Brain microvascular endothelial cell (primary cell): Measurements from ENCODE around the gene CDH22.

Source experiments
- DNase-seq: peaks from one replicate; pipeline ENCODE4 v3.0.0-alpha.2; 2020
- H3K27ac ChIP-seq: fragments of 250-450 bp; sonication (Bioruptor Pico); 2 replicates; pipeline ENCODE4 v1.5.1; 2020; ENCODE audit warnings: mild to moderate bottlenecking, moderate library complexity
- H3K27me3 ChIP-seq: fragments of 250-450 bp; sonication (Bioruptor Pico); replicated peaks from 2 replicates; pipeline ENCODE4 v1.5.1; 2020; ENCODE audit warnings: mild to moderate bottlenecking
- H3K36me3 ChIP-seq: fragments of 250-450 bp; sonication (Bioruptor Pico); replicated peaks from 2 replicates; pipeline ENCODE4 v1.5.1; 2020; ENCODE audit warnings: mild to moderate bottlenecking
- H3K4me3 ChIP-seq: 2 replicates; pipeline ENCODE4 v1.5.1; 2011; ENCODE audit warnings: low read depth, mild to moderate bottlenecking, control low read depth, low read length, moderate library complexity
- CTCF ChIP-seq: IDR thresholded peaks from 2 replicates; pipeline ENCODE4 v1.5.1; 2011; ENCODE audit warnings: low read depth, mild to moderate bottlenecking, moderate library complexity, low read length, control low read depth, inconsistent platforms; ENCODE audit errors: missing control alignments
- in situ Hi-C: cut with HindIII; loops from 2 replicates; pipeline ENCODE4 v1.10.0; 2017; ENCODE audit warnings: low sequenced_read_pairs, low pct_ligation_motif_present

CDH22 gene

GRCh38 chr20:46214824-46215488, 93.3 kb downstream of the CDH22 start:
- Histone ChIP-seq H3K4me3 (no peak overlapping the region), H3K36me3 (no peaks in the 10 kb centered on the region), H3K27me3 (peaks cover 39% of the 10 kb centered on the region), H3K27ac (no peak overlapping the region)
- in situ Hi-C loops, result no loop called here
- DNase-seq, result no peak
- no peak for TF ChIP-seq CTCF

- no peak for TF ChIP-seq CTCF
- no peak for DNase-seq
- Histone ChIP-seq H3K27ac (no peak overlapping the region), H3K27me3 (peaks cover 38% of the 10 kb centered on the region), H3K4me3 (no peak overlapping the region), H3K36me3 (no peaks in the 10 kb centered on the region)
- in situ Hi-C loops, result no loop called here
Measured at GRCh38 chr20:46213946-46214823, 94.1 kb downstream of the CDH22 start.

- in situ Hi-C loops, result no loop called here
- no peak for DNase-seq
- peaks cover 34% of the 10 kb centered on the region for H3K27me3 ChIP-seq
- H3K4me3 ChIP-seq, result no peak overlapping the region
- H3K27ac ChIP-seq, result no peak overlapping the region
- no peaks in the 10 kb centered on the region for H3K36me3 ChIP-seq
- no peak for TF ChIP-seq CTCF
Measured at GRCh38 chr20:46212876-46213275, 95.4 kb downstream of the CDH22 start.

- no peak overlapping the region for H3K27ac ChIP-seq
- DNase-seq, result no peak
- H3K4me3 ChIP-seq, result no peak overlapping the region
- H3K36me3 ChIP-seq, result no peaks in the 10 kb centered on the region
- no peak for TF ChIP-seq CTCF
- in situ Hi-C loops, result no loop called here
- peaks cover 34% of the 10 kb centered on the region for H3K27me3 ChIP-seq
Measured at GRCh38 chr20:46212252-46212651, 96.0 kb downstream of the CDH22 start.

GRCh38 chr20:46211331-46211722, 97.0 kb downstream of the CDH22 start:
- in situ Hi-C loops, result no loop called here
- no peak for TF ChIP-seq CTCF
- no peaks in the 10 kb centered on the region for H3K36me3 ChIP-seq
- H3K27ac ChIP-seq, result no peak overlapping the region
- no peak overlapping the region for H3K4me3 ChIP-seq
- DNase-seq, result no peak
- peaks cover 34% of the 10 kb centered on the region for H3K27me3 ChIP-seq
